Mesenchymal stem cell (in vitro differentiated cells and primary cell): Measurements from ENCODE around the gene GUCY2F.

Source experiments
- DNase-seq: peaks from one replicate; pipeline ENCODE4 v3.0.0-alpha.2; 2013
- H2AFZ ChIP-seq: one replicate; pipeline ENCODE4 v1.6.1; 2013; ENCODE audit warnings: low read depth, mild to moderate bottlenecking, control low read depth, inconsistent platforms, low read length, moderate library complexity
- H2AK5ac ChIP-seq: 2 replicates; pipeline ENCODE4 v1.6.1; 2013; ENCODE audit warnings: low read length, moderate library complexity, mild to moderate bottlenecking, inconsistent platforms; ENCODE audit not compliant: severe bottlenecking
- H2BK120ac ChIP-seq: one replicate; pipeline ENCODE4 v1.6.1; 2013; ENCODE audit warnings: low read depth, mild to moderate bottlenecking, inconsistent platforms, low read length, moderate library complexity
- H2BK12ac ChIP-seq, 2 experiments: one replicate each; pipeline ENCODE4 v1.6.1; 2013; ENCODE audit warnings: inconsistent platforms in 2 of 2, low read length in 2 of 2, mild to moderate bottlenecking in 2 of 2, moderate library complexity in 2 of 2, control low read depth in 1 of 2
- H2BK15ac ChIP-seq: one replicate; pipeline ENCODE4 v1.6.1; 2013; ENCODE audit warnings: mild to moderate bottlenecking, low read depth, inconsistent platforms; ENCODE audit not compliant: poor library complexity, severe bottlenecking
- H2BK5ac ChIP-seq: 2 replicates; pipeline ENCODE4 v1.6.1; 2013; ENCODE audit warnings: low read depth, mild to moderate bottlenecking, low read length, control low read depth, inconsistent platforms; ENCODE audit not compliant: poor library complexity, severe bottlenecking
- H3K14ac ChIP-seq, 2 experiments: one replicate each; pipeline ENCODE4 v1.6.1; 2013; ENCODE audit warnings: inconsistent platforms in 2 of 2, low read length in 2 of 2, control low read depth in 1 of 2, mild to moderate bottlenecking in 1 of 2, moderate library complexity in 1 of 2
- H3K18ac ChIP-seq, 2 experiments: one replicate each; pipeline ENCODE4 v1.6.1; 2013; ENCODE audit warnings: inconsistent platforms in 2 of 2, low read length in 2 of 2, control low read depth in 1 of 2, low read depth in 1 of 2, mild to moderate bottlenecking in 1 of 2
- H3K23ac ChIP-seq, 2 experiments: one replicate each; pipeline ENCODE4 v1.6.1; 2013; ENCODE audit warnings: inconsistent platforms in 2 of 2, low read length in 2 of 2, mild to moderate bottlenecking in 2 of 2, moderate library complexity in 2 of 2, control low read depth in 1 of 2
- H3K27ac ChIP-seq: 2 replicates; pipeline ENCODE4 v1.5.1; 2013; ENCODE audit warnings: mild to moderate bottlenecking, moderate library complexity, low read length, control low read depth, inconsistent platforms; ENCODE audit not compliant: poor library complexity, severe bottlenecking
- H3K27me3 ChIP-seq, 2 experiments: 2 replicates each; pipeline versions ENCODE4 v1.6.1 to v1.7.0; 2013; ENCODE audit warnings: low read length in 2 of 2, mild to moderate bottlenecking in 2 of 2, moderate library complexity in 2 of 2, control low read depth in 1 of 2, inconsistent platforms in 1 of 2; ENCODE audit not compliant: control insufficient read depth in 1 of 2, insufficient read depth in 1 of 2
- H3K36me3 ChIP-seq, 2 experiments: 2 replicates each; pipeline versions ENCODE4 v1.6.1 to v1.7.0; 2013; ENCODE audit warnings: low read length in 2 of 2, control low read depth in 1 of 2, inconsistent platforms in 1 of 2, low read depth in 1 of 2, mild to moderate bottlenecking in 1 of 2; ENCODE audit not compliant: insufficient read depth in 2 of 2, control insufficient read depth in 1 of 2
- H3K4ac ChIP-seq, 2 experiments: one replicate each; pipeline ENCODE4 v1.6.1; 2013; ENCODE audit warnings: inconsistent platforms in 2 of 2, low read length in 2 of 2, mild to moderate bottlenecking in 2 of 2, moderate library complexity in 2 of 2, control low read depth in 1 of 2, low read depth in 1 of 2
- H3K4me1 ChIP-seq: 2 replicates; pipeline ENCODE4 v1.6.1; 2013; ENCODE audit warnings: low read depth, low read length, control low read depth; ENCODE audit not compliant: control insufficient read depth, insufficient read depth
- H3K4me2 ChIP-seq: 2 replicates; pipeline ENCODE4 v1.6.1; 2013; ENCODE audit warnings: low read length, mild to moderate bottlenecking, inconsistent platforms; ENCODE audit not compliant: poor library complexity, severe bottlenecking
- H3K4me3 ChIP-seq, 2 experiments: 2 replicates each; pipeline versions ENCODE4 v1.5.1 to v1.7.0; 2013; ENCODE audit warnings: low read length in 2 of 2, mild to moderate bottlenecking in 2 of 2, control low read depth in 1 of 2, low read depth in 1 of 2; ENCODE audit not compliant: insufficient read depth in 1 of 2
- H3K79me1 ChIP-seq: replicated peaks from 2 replicates; pipeline ENCODE4 v1.6.1; 2013; ENCODE audit warnings: mild to moderate bottlenecking, control low read depth, low read length, inconsistent platforms; ENCODE audit not compliant: poor library complexity, severe bottlenecking
- H3K9ac ChIP-seq: 2 replicates; pipeline ENCODE4 v1.7.0; 2013; ENCODE audit warnings: mild to moderate bottlenecking, low read length, moderate library complexity
- H3K9me3 ChIP-seq: 2 replicates; pipeline ENCODE4 v1.7.0; 2013; ENCODE audit warnings: mild to moderate bottlenecking, low read length; ENCODE audit not compliant: control insufficient read depth
- H4K8ac ChIP-seq: one replicate; pipeline ENCODE4 v1.6.1; 2013; ENCODE audit warnings: inconsistent platforms, mild to moderate bottlenecking, low read length, moderate library complexity
- H4K91ac ChIP-seq: one replicate; pipeline ENCODE4 v1.6.1; 2013; ENCODE audit warnings: mild to moderate bottlenecking, low read length, inconsistent platforms
- WGBS: methylation state at CpG from one replicate; pipeline ENCODE4 v1.1.7; 2013; ENCODE audit warnings: mixed read lengths; 5-methylcytosine and 5-hydroxymethylcytosine counted together

The GUCY2F gene

DNA sequence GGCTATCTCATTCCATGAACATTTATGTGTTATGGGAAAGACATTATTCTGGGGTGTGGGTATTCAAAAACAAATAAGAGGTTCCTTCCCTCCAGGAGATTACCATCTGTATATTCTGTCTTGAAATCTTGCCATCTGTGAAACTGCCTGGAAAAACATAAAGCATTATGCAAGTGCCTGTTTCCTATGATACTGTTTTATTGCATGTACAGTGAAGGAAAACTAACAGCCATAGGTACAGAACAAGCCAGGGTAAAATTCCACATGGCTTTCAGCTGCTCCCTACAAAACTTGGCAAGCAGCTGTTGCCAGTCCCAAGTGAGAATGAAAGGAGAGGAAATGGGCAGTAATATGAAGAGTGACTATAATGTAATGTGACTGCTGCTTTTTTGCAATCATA, 136.0 kb downstream of the GUCY2F start:
- Histone ChIP-seq H2BK12ac (no peak overlapping the region), H3K9me3 (peaks cover 5% of the 10 kb centered on the region), H2AFZ (no peak overlapping the region), H3K9ac (no peak overlapping the region), H3K14ac (no peak overlapping the region), H3K4me3 (no peak overlapping the region), H3K27ac (no peak overlapping the region), H3K27me3 (peaks cover 0 to 47% of the 10 kb centered on the region in 2 experiments), H4K91ac (no peak overlapping the region), H2BK5ac (no peak overlapping the region), H3K79me1 (no peaks in the 10 kb centered on the region), H3K4me2 (no peak overlapping the region), H3K23ac (no peak overlapping the region), H4K8ac (no peak overlapping the region), H3K4ac (no peak overlapping the region), H3K18ac (no peak overlapping the region), H3K4me1 (no peaks in the 10 kb centered on the region), H2BK15ac (no peak overlapping the region), H3K36me3 (no peaks in the 10 kb centered on the region), H2BK120ac (no peak overlapping the region), H2AK5ac (no peak overlapping the region)
- DNase-seq = peak; percentile 14

DNA sequence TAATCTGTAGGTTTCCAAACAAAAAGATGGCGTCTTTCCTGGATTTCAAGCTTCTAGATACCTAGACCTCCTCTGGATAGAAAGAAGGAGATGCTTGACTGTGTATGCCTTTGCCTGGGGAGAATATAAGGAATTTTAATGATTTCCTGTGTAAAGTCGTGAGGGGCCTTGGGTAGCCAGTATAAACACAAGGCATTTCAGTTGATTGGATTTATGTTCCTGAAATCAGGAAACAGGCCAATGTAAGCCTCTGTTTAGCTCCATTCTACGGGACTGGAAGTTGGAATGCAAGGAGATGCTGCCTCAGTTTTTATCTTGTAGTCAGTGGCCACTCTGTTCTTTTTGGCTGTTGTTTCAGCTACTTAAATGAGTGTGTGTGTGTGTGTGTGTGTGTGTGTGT, 137.2 kb downstream of the GUCY2F start:
- Histone ChIP-seq H4K8ac (no peak overlapping the region), H3K14ac (no peak overlapping the region), H3K4ac (no peak overlapping the region), H2BK15ac (no peak overlapping the region), H3K79me1 (no peaks in the 10 kb centered on the region), H3K23ac (no peak overlapping the region), H3K4me3 (no peak overlapping the region), H2BK12ac (no peak overlapping the region), H3K27ac (no peak overlapping the region), H3K9ac (no peak overlapping the region), H3K4me1 (no peaks in the 10 kb centered on the region), H3K9me3 (peaks cover 5% of the 10 kb centered on the region), H2BK120ac (no peak overlapping the region), H3K27me3 (peaks cover 0 to 35% of the 10 kb centered on the region in 2 experiments), H4K91ac (no peak overlapping the region), H2AFZ (no peak overlapping the region), H3K4me2 (no peak overlapping the region), H3K18ac (no peak overlapping the region), H2AK5ac (no peak overlapping the region), H2BK5ac (no peak overlapping the region), H3K36me3 (no peaks in the 10 kb centered on the region)
- WGBS = 33% methylated on average over 3 of the region's 3 CpGs
- DNase-seq = no peak

DNA sequence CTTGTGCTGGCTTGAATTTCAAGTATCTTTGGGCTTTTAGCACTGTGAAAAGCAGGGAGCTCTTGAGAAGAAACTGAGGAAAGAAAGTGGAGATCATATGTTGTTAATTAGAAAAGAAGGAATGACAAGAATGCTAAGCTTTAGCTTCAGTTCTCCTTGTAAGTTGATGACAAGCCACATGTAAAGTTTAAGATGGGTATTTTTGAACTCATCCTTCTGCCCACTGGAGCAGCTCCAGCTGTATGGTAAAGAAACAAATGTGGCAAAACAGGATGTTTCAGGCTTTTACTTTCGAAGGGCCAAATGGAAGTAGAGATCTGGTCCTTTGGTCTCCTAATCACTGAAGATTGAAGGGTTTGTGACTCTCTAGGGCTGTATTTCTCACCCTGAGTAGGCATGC, 137.8 kb downstream of the GUCY2F start:
- H3K18ac ChIP-seq = no peak overlapping the region
- no peak overlapping the region for H2BK120ac ChIP-seq
- no peak for DNase-seq
- H2AK5ac ChIP-seq = no peak overlapping the region
- no peak overlapping the region for H3K14ac ChIP-seq
- H3K9me3 ChIP-seq = peaks cover 5% of the 10 kb centered on the region
- no peak overlapping the region for H3K23ac ChIP-seq
- 60% methylated on average over 1 of the region's 1 CpG for WGBS
- peaks cover 0 to 35% of the 10 kb centered on the region in 2 experiments for H3K27me3 ChIP-seq
- no peak overlapping the region for H3K4me2 ChIP-seq
- H2AFZ ChIP-seq = no peak overlapping the region
- no peak overlapping the region for H2BK5ac ChIP-seq
- no peak overlapping the region for H4K8ac ChIP-seq
- H3K27ac ChIP-seq = no peak overlapping the region
- H3K4me3 ChIP-seq = no peak overlapping the region
- no peaks in the 10 kb centered on the region for H3K79me1 ChIP-seq
- H3K36me3 ChIP-seq = no peaks in the 10 kb centered on the region
- no peak overlapping the region for H4K91ac ChIP-seq
- H3K4ac ChIP-seq = no peak overlapping the region
- H2BK15ac ChIP-seq = no peak overlapping the region
- no peak overlapping the region for H3K9ac ChIP-seq
- no peaks in the 10 kb centered on the region for H3K4me1 ChIP-seq
- no peak overlapping the region for H2BK12ac ChIP-seq

DNA sequence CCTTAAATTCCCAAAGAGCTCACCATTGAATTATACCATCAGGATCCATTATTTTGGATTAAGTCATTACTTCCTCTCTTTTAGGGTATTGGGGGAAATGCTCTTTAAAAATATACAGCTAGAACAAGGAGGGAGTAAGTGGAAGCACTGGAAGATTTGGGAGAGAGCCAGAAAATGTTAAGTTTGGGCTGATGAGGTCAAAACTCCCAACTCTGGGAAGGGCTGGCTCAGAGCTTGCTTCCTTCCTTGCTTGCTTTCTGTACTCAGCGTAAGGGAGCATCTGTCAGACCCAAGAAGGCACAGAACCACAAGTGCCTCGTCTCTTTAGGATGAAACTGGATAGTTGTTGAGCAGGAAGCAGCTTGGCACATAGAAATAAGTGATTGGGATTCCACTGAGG, 138.2 kb downstream of the GUCY2F start:
- H3K4ac ChIP-seq = no peak overlapping the region
- no peak overlapping the region for H2AFZ ChIP-seq
- H3K9me3 ChIP-seq = peaks cover 5% of the 10 kb centered on the region
- no peak overlapping the region for H2BK5ac ChIP-seq
- no peak overlapping the region for H3K23ac ChIP-seq
- no peaks in the 10 kb centered on the region for H3K4me1 ChIP-seq
- no peak overlapping the region for H4K91ac ChIP-seq
- H3K14ac ChIP-seq = no peak overlapping the region
- no peak overlapping the region for H3K4me2 ChIP-seq
- H4K8ac ChIP-seq = no peak overlapping the region
- no peak for DNase-seq
- H2AK5ac ChIP-seq = no peak overlapping the region
- 51% methylated on average over 2 of the region's 2 CpGs for WGBS
- H2BK15ac ChIP-seq = no peak overlapping the region
- no peaks in the 10 kb centered on the region for H3K79me1 ChIP-seq
- H3K9ac ChIP-seq = no peak overlapping the region
- no peak overlapping the region for H2BK120ac ChIP-seq
- H3K18ac ChIP-seq = no peak overlapping the region
- no peak overlapping the region for H3K4me3 ChIP-seq
- no peaks in the 10 kb centered on the region for H3K36me3 ChIP-seq
- H2BK12ac ChIP-seq = no peak overlapping the region
- no peak overlapping the region for H3K27ac ChIP-seq
- peaks cover 0 to 40% of the 10 kb centered on the region in 2 experiments for H3K27me3 ChIP-seq
